Measurements from ENCODE around the gene TMEM50A.
"Not testable (repeated sequence)": the region's sequence is repeated elsewhere in the genome, so short reads cannot be mapped to it uniquely, and the experiment has no call there.

GRCh38 chr1:25302330-25302729, 35.8 kb upstream of the TMEM50A start:
- TF ChIP-seq, protein P1, sequence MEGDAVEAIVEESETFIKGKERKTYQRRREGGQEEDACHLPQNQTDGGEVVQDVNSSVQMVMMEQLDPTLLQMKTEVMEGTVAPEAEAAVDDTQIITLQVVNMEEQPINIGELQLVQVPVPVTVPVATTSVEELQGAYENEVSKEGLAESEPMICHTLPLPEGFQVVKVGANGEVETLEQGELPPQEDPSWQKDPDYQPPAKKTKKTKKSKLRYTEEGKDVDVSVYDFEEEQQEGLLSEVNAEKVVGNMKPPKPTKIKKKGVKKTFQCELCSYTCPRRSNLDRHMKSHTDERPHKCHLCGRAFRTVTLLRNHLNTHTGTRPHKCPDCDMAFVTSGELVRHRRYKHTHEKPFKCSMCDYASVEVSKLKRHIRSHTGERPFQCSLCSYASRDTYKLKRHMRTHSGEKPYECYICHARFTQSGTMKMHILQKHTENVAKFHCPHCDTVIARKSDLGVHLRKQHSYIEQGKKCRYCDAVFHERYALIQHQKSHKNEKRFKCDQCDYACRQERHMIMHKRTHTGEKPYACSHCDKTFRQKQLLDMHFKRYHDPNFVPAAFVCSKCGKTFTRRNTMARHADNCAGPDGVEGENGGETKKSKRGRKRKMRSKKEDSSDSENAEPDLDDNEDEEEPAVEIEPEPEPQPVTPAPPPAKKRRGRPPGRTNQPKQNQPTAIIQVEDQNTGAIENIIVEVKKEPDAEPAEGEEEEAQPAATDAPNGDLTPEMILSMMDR (IDR thresholded peaks at IDR 0.05) = not testable (repeated sequence)
- TF ChIP-seq POLR2A (IDR thresholded peaks at IDR 0.05) = not testable (repeated sequence)

Measured in esophagus squamous epithelium (tissue), 4 donors.